Ramos (cell line): ENCODE data around the gene DRC3.

Experiments
- in situ Hi-C: fragments of 300-500 bp; cut with MboI; formaldehyde crosslinking; loops from one replicate; pipeline ENCODE4 v1.14.3; 2022; ENCODE audit warnings: low sequenced_read_pairs; ENCODE audit not compliant: unreplicated experiment

DRC3 gene

DNA sequence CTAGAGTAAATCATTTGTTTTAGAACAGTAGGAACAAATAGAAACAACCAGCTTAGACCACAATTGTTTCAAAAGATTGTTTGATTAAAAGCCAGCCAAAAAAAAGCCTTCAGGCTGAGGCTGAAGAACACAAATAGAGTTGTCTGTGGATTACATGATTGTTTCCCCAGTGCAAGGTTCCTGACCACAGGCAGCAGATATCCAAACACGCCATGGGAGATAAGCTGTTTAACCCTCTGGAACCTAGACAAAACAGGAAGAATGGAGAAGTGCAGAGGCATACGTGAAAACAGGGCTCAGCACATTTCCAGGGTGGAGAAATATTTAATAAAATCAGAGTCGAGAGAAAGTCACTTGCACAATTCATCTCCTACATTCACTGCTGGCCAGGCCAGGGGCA lies 45.3 kb downstream of the DRC3 start:
- in situ Hi-C loops, result no loop called here

DNA sequence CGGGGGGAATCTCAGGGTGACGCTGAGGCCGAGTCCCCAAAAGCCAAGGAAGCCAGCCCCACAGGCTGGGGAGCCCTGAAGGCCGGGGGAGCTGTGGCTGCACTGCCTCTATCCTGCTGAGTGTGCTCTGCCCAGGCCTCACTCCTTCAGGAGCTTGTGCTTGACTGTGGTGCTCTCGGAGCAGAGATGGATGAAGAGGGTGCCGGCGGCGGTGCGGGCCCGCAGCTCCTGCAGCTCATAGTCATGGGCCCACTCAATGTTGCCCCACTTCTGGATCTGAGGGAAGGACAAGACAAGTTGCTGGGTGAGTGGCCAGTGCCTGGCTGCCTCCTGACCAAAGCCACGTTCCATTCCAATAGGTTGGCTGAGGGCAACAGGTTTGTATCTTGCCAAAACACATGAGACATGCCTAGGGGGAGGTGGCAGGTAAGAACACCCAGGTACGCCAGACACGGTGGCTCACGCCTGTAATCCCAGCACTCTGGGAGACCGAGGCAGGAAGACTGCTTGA lies 45.8 kb downstream of the DRC3 start:
- in situ Hi-C loops, result no loop called here

DNA sequence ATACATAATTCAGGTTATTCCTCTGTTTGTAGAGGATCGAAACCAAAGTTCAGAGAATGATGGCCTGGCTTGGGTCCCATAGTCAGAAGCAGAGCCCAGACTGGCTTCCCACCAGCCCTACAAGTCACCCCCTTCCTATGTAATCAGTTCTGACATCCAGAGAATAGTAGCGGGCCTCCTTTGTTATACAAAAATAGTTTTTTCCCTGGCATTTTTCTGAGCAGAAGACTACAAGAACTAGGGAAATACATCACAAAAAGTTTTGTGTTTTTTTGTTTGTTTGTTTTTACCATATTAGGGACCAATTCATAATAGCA lies 47.1 kb downstream of the DRC3 start:
- in situ Hi-C loops, result loop anchor here (10.0 kb wide), 1 partner anchor 145 kb away; no protein-coding TSS in a partner anchor

DNA sequence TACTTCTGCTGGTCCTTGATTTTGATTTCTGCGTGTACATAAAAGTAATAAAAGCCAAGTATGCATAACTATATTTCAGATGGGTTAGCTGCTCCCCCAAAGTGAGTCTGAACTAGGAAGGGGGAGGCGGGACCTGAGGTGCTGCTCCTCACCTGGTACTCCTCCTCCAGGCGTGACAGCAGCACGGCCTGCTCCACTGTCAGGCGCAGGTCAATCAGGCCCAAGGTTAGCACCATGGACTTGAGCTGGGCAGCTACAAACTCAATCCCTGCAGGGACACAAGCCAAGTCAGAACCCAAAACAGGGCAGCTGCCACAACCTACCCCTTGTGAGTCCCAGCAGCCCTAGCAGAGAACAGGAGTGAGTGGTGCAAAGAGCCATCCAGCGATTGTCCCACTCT lies 48.3 kb downstream of the DRC3 start:
- in situ Hi-C loops, result loop anchor here (10.0 kb wide), 1 partner anchor 146 kb away; no protein-coding TSS in a partner anchor

DNA sequence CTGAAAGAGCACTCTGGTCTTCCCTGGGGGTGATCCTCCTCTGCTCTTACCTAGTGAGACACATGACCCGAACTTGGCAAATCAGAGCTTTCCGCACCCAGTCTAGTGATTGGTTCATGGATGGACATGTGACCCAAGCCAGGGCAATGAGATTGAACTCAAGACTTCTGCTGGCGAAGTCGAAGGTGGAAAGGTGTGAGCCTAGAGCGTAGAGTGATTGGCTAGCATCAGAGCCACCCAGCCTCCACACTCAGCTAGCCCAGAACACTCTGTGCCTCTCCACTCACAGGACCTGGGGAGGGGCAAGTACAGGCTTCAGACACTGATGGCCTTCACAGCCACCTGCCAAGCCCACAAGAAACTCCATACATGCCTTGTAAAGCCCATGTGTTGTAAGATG lies 48.7 kb downstream of the DRC3 start:
- in situ Hi-C loops, result loop anchor here (10.0 kb wide), 1 partner anchor 147 kb away; no protein-coding TSS in a partner anchor

DNA sequence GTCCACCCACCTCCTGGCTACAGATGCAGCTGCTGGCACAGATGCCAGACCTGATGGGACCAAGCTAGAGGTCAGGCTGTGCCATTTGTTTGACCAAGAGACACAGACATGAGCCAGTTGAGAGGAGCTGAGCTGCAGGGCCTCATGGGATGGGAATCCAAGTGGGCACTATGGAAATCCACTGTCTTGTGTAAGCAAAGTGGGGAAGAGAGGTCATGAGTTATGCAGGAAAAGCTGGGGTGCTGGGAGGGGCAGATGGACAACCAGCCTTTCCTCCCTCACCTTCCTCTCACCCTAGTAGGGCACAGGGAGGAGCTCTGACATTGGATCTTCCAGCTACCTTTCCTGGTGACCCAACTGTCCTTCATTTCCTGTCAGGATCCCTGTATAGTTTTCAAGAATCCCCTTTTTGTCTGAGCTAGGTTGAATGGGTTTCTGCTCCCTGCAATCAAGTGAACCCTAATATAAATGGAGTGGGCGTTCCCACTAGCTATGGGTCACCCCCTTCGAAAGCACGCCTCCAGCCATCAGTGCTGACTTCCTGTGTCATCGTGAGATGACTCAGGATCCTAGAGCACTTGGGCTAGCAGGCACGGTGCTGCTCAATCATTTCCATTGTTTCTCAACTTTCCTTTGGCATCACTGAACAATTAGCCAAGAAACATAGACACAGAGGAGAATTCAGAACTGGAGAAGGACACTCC lies 52.7 kb downstream of the DRC3 start:
- in situ Hi-C loops, result loop anchor here (10.0 to 25.0 kb wide), 2 partner anchors 151 to 338 kb away; partner anchors contain the start of gene RAI1

DNA sequence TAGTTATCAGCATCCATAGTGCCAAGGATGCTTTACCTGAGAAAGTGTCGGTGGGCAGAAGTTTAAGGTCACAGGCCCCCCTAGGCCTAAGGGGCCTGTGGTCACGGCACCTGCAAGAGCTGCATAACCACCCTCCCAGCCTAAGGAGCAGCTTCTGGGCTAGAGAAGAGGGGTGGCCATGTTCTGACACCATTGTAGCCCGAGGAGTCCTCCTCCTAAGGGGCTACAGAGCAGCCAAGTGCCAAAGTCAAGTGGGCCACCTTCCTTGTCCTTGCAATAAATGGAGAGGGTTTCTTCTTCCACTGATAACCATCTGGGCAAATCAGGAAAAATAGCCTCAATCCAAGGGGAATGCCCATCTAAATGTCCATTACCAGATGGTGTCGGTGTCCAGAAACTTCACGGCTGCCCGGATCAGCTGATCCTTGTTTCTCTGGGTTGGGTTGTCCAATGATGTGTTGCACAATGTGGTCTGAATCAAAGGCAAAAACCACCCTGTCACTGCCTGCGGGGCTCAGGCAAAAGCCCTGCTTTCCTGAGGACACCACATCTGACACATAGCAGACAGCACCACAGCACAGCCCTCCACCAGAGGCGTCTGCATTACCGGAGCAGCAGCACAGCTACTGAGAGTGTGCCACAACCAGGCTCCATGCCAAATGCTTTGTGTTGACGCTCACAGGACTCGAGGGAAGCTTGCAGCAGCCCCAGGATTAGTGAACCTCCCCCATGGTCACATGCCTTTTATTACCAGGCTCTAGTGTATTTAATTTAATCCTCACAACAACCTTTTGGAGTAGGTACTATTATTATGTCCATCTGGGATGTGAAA lies 53.5 kb downstream of the DRC3 start:
- in situ Hi-C loops, result loop anchor here (10.0 to 25.0 kb wide), 2 partner anchors 151 to 339 kb away; partner anchors contain the start of gene RAI1

DNA sequence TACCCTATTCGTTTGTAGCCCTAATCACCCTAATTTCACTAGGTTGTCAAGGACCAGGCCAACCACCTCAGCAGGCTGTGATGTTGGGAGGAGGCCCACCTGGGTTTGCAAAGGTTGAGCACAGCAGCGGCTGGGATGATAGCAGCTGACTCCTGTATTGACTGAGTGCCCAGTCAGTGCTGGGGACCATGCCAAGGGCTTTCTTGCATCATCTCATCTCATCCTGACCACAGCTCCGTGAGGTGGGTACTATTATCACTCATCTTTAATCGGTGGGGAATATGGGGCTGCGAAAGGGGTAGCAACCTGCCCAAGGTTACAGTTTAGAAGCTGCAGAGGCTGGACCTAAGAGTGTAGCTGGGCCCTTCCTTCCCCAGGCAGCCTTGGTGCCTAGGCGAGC lies 54.6 kb downstream of the DRC3 start:
- in situ Hi-C loops, result loop anchor here (10.0 to 25.0 kb wide), 2 partner anchors 152 to 340 kb away; partner anchors contain the start of gene RAI1

DNA sequence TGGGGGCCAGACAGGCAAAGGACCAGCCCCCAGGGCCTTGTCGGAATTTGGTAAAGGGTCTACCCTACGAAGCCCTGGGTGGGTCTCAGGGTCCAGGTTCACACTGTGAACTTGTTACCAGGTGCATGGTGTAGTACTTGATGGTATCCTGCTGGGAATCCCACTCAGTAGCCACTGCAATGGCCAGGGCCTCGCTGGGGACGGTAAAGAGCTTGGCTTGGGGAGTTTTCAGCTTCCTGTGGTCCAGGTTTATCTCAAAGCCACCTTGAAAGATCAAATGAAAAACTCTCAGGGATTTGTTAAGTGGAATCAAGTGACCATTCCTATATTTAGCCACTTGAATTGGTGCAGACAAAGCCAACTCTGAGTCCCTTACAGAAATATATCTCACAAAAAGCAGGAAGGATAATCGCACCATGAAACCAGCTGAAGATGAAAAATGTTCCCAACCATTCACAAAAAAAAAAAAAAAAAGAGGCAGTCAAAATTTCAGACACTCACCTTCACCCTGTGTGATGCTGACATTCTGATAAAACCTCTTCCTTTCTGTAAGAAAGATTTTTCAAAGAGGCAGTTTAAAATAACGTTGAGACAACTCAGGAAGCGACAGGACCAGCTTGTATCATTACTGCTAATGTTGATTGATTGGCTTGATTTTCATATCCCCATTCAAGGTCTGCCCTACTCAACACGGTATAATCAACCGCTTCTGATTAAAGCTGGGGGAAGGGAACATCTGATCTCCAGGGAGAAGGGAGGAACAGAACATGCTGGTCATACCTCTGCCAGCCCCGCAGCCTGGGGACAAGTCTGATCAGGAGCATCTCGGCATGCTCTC lies 55.7 kb downstream of the DRC3 start:
- in situ Hi-C loops, result loop anchor here (10.0 to 25.0 kb wide), 2 partner anchors 154 to 341 kb away; partner anchors contain the start of gene RAI1

DNA sequence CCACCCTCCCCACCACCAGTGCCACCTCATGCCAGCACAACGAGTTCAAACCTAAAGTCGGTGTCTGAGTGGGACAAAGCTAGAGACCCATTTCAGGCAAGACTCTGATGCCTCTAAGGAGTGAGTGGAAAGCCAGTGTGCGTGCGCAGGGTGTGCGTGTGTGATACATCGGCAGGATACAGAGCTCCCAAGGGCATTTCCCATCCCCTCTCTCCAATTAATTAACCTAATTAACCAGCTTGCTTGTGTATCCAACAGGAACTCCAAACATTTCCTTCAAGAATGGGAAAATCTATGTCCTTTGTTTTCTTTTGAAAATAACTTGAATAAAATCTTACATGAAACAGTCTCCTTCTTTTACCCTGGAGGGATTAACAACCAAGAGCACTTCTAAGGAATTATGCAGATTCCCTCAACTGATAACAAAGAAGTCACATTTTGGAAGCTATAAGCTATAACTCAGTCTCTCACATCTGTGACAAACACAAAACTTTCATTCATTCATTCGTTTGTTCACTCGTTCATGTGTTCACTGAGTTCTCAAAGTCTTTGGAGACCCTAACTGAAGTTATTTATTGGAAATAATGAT lies 56.4 kb downstream of the DRC3 start:
- in situ Hi-C loops, result loop anchor here (10.0 to 25.0 kb wide), 2 partner anchors 154 to 342 kb away; partner anchors contain the start of gene RAI1

DNA sequence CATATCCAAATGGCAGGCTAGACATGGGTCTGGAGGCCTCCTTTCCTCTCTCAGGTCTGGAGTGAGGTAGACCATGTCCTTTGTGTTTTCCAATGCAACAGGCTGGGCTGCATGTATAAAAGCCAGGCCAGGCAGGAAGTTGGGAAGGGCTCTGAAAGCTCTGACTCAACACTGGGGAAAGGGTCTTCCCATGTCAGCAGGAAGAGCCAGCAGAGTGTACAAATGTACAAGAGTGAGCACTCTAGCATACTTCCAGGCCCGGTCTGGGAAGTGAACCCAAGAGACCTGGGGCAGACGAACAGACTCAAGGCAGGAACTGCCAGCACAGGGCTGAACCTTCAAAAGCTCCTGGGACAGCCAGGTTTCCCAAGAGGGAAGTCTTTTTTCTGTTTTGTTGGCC lies 59.3 kb downstream of the DRC3 start:
- in situ Hi-C loops, result loop anchor here (25.0 kb wide), 1 partner anchor 345 kb away; the partner anchor contains the start of gene RAI1

DNA sequence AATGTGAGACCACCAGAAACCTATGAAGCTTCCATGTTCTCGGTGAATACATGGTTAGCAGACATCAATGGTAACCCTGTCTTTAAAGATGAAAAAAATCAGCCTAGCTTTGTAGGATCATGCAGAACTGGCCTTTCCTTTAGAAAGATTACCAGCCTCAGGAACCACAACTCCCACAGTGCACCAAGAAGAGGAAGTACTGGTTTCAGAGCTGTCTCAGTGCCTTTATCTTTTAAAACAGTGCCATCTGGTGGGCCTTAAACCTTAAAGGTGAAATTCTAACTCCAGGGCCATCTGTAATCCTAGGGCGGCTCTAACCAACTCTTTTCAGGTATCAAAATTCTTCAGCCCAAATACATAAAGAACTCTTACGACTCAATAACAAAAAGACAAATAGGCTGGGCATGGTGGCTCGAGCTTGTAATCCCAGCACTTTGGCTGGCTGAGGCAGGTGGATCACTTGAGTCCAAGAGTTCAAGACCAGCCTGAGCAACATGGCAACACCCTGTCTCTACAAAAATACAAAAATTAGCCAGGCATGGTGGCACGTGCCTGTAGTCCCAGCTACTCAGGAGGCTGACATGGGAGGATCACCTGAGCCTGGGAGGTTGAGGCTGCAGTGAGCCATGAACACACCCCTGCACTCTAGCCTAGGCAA lies 60.9 kb downstream of the DRC3 start:
- in situ Hi-C loops, result loop anchor here (25.0 kb wide), 1 partner anchor 346 kb away; the partner anchor contains the start of gene RAI1

DNA sequence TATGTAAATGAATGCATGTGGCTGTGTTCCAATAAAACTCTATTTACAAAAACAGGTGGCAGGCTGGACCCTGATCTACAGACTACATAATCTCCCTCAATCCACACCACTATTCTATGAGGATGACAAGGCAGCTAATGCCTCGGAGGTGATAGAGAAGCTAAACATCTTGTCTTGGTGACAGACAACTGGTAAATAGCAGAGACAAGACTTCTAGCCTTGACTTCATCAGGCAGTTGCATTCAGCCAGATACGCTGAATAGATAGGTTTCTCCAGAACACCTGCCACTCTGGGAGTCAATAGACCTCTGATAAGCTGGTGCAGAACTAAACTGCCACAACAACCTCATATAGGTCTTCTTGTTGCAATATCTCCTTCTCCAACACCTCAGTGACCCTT lies 63.0 kb downstream of the DRC3 start:
- in situ Hi-C loops, result loop anchor here (25.0 kb wide), 1 partner anchor 348 kb away; the partner anchor contains the start of gene RAI1

DNA sequence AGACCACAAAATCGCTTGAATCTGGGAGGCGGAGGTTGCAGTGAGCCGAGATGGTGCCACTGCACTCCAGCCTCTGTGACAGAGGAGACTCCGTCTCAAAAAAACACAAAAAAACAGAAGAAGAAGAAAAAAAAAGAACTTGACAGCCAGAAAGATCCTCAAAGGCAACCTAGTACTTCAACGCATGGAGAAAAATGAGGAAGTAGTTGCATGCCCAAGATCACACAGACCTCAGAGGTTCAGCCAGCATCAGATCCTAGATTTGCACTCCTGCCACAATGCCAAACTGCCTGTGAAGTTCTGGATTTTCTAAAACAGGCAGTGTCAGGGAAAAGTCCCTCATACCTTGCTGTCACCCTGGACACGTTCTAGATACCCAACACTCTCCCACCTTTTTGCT lies 64.8 kb downstream of the DRC3 start:
- in situ Hi-C loops, result loop anchor here (25.0 kb wide), 1 partner anchor 350 kb away; the partner anchor contains the start of gene RAI1

DNA sequence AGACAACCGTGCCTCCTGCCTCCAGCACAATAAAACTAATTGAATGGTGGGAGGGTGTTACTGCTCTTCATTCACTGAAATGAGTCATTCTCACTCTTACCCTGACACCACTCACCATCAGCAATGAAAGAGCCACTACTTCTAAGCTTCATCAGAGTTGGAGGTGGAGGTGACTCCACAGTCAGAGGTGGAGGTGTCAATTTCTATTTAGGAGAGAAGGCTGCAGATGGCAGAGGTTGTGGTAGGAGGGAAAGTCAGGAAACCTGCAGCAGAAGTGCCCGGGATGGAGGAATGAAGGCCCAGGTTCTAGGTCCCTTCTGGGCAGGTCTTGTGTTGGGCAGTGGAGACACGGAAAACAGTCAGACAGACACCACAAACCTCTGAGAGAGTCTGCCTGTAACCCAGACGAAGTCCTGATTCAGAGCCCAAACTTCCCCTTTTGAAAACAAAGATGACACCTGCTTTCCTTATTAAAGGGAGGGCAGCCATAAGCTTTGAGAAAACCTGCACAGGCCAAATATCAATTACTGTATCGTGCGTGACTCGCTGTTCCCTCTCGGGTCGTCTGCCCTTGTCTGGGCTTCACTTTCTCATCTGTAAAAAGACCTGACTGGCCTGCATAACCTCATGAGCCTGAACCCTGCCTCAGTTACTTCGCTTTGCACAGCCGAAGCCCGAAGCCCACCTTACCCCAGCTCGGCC lies 65.6 kb downstream of the DRC3 start:
- in situ Hi-C loops, result loop anchor here (25.0 kb wide), 1 partner anchor 351 kb away; the partner anchor contains the start of gene RAI1

DNA sequence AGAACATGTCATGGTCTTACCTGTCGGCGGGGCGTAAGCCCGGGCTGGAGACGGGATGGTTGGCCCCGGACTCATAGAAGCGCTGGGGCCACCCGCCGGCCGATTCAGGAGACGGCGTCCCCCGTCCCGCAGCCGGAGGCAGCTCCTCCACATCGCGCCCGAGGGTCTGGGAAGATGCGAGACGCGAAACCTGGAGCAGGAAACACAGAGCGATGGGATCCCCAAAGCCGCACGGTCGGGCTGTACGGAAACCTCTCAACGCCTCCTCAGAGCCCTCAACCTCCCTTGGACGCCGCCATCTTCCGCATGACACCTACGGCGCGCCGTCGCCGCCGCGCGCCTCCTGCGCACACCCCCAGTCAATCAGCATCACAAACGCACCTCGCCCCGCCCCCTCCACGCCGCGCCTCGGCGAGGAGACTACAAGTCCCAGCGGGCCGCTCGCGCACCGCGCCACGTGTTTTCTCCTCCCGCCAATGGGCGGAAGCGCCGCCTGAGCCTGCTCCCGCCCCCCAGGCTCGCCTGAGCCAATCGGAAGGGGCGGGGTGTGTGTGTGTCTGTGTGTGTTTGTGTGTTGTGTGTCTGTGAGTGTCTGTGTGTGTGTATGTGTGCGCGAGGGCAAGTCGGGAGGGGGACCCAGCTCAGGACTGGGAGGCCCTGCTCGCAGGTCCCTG lies 66.3 kb downstream of the DRC3 start, which contains the start of the genes ATPAF2 and GID4:
Gene ATPAF2, minus strand, starts transcription at position 308 of the 674 bp plus-strand sequence. Its CDS starts 155 bp downstream, at position 153.
Gene GID4, plus strand, starts transcription at position 548 of the 674 bp plus-strand sequence. Its CDS starts 57 bp downstream, at position 605.
- in situ Hi-C loops, result loop anchor here (25.0 kb wide), 1 partner anchor 352 kb away; the partner anchor contains the start of gene RAI1
